HG03025 (cell line): ENCODE measurements around the gene RAC3.
"Not testable (repeated sequence)": the region's sequence is repeated elsewhere in the genome, so short reads cannot be mapped to it uniquely, and the experiment has no call there.

Experiments used
- ATAC-seq: cut with Tn5 transposase; IDR thresholded peaks from one replicate; pipeline ENCODE4 v1.9.1; 2021; ENCODE audit warnings: mild to moderate bottlenecking, moderate library complexity; ENCODE audit not compliant: unreplicated experiment, low FRiP score

RAC3 gene

DNA sequence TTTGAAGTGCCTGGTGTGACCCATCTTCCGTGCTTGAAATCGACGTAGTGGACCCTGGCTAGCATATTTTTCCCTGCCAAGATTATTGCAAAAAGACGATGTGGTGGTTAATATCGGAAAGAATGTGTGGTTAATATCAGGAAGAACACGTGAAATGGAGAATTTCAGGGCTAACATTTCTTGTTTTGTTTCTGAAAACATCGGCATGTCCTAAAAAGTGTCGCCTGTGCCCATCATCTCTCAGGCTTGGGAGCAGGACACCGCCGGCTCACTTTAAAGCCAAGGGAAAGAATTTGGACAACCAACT is 6.4 kb downstream of the RAC3 start:
- ATAC-seq = no peak

DNA sequence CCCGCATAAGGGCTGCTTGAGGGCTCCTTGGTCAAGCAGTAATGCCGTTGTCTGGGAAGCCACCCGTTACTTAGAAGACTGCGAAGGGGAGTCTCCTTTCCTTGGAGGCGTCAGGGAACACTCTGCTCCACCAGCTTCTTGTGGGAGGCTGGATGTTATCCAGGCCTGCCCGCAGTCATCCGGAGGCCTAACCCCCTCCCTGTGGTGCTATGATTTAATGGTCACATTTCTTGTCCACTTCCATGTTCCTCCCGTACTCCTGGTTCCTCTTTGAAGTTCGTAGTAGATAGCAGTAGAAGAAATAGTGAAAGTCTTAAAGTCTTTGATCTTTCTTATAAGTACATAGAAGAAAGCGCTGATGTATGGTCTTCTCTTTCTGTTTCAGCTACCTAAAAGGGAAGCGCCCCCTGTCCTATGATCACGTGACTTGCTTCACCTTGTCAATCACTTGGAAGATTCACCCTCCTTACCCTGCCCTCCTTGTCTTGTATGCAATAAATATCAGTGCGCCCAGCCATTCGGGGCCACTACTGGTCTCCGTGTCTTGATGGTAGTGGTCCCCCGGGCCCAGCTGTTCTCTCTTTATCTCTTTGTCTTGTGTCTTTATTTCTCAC is 7.4 kb downstream of the RAC3 start:
- ATAC-seq = not testable (repeated sequence)

DNA sequence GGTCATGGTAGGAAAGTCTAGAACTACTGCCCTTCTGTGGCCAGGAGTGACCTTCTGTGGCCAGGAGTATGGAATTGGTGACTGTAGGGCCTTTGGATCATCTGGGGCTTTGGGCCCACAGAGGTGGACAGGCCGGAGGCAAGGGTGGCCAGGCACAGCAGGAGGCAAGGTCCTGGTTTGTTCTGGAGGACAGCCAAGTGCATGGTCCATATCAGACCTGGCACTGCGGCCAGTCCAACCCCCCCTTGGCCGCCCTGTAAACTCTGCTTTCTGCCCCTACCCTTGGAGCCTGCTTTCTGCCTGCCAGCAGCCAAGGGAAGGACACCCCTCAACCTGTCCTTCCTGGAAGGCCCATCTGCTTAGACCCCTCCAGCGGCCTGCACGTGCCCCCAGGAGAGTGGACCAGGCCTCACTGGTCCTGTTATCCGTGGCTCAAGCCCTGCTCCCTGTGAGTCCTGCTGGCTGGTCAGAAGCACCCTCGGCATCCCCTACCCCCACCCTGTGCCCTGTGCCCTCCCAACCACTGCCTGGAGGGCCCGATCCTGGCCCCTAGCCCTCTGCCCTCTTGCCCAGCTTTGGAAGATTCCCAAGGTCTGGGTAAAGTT is 8.3 kb downstream of the RAC3 start:
- ATAC-seq = no peak

DNA sequence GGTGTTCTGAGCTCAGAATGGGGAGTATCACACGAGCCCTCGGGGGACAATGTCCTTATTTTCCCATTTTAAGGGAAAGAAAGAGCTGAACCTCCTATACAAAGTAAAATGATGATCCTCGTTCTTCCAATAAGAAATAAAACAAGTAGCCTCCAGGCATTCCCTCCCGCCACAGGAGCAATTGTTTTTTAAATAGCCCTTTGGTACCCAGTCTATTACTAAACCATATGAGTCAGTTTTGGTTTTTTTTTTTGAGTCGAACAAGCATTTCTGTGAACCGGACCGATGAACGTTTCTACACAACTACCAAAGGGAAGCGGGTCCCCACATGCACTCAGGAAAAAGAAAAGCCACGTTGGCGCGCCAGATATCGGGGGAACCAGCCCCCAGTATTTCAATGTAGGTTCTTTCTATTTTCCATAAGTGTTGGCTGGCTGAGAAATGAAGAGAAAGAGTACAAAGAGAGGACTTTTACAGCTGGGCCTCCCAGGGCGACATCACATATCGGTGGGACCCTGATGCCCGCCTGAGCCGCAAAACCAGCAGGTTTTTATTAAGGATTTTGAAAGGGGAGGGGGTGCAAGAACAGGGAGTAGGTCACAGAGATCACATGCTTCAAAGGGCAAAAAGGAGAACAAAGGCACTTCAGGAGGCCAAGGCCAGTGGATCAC is 9.8 kb downstream of the RAC3 start:
- ATAC-seq = no peak

DNA sequence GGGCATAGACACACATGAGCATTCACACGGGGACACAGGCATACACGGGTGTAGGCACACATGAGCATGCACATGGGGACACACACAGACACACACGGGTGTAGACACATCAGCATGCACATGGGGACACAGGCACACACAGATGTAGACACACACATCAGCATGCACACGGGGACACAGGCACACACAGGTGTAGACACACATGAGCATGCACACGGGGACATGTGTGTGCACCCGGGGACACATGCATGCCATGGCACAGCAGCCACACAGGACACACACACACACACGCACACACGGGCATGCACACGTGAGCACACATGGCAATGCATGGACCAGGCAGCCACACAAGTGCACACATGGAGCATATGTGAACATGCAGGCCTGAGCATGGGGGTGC is 11.2 kb downstream of the RAC3 start:
- no peak for ATAC-seq

DNA sequence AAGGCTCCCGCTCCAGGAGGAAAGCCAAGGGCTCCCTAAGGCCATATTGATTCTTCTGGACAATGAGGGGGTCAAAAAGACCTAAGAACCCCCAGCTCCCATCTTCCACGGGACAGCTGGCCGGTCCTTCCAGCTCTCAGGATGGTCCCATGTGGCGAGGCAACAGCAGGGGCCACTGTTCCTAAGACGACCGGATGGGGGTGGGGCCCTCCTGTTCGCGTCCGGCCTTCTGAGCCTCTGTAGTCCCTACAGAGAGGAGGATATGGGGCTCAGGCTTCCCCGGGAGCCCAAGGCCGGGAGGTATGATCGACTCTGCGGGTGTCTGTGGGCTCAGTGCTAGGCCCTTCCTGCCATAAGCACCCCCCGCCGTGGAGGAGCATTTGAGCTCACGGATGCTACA is 12.0 kb downstream of the RAC3 start:
- no peak for ATAC-seq

DNA sequence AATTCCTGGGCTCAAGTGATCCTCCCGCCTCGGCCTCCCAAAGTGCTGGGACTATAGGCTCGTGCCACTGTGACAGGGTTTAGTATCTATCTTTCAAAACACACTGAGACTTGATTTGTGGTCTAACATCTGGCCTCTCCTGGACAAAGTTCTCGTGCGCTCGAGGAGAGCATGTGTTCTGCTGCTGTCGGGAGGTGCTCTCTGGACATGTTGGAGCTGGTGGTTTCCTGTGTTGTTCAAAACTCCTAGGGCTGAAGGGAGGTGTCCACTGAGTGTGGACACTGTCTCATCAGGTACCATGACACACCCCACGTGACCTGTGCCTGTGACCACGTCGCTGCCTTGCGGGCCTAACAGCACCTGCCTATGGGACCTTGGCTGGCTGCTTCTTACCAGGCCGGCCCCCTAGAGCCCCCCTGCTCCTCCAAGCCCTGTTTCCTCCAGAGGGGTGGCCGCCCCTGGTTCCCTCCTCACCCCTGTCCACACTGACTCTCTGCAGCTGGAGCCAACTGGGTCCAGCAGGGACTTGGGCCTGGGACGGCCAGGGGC is 14.5 kb downstream of the RAC3 start:
- no peak for ATAC-seq

DNA sequence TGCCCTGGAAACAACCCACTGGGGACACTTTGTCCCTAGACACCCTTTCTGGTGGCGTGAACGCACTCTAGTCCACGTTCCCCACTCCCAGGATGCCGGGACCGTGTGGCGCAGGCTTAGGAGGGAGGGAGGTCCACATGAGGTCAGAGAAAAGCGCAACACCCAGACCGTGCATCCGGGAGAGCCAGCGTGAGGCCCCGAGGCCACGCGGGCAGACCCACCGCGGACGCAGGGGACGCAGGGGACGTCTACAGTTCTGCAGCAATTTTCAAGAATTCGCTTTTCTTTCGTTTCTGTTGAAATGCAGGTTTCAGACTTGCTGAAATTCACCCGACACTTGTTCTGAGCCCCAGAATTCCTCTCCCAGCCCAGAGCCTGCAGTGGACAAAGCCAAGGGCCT is 15.4 kb downstream of the RAC3 start:
- ATAC-seq = no peak

DNA sequence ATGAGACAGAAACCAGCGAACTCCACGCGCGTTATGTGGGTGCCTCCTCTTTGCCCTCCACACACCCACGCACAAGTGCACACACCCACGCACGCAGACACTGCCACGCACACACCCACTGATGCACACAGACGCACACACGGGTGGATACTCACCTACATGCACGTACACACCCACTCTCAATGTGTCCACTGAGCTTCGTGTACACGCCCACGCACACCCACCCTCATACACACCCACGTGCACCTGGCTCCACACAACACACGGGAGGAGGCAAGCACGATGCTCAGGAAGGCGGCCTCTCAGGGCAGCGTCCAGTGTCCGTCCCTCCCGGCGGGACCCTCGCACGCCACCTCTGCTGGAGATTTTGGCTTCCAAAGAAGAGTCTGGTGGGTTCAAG is 15.9 kb downstream of the RAC3 start:
- no peak for ATAC-seq

DNA sequence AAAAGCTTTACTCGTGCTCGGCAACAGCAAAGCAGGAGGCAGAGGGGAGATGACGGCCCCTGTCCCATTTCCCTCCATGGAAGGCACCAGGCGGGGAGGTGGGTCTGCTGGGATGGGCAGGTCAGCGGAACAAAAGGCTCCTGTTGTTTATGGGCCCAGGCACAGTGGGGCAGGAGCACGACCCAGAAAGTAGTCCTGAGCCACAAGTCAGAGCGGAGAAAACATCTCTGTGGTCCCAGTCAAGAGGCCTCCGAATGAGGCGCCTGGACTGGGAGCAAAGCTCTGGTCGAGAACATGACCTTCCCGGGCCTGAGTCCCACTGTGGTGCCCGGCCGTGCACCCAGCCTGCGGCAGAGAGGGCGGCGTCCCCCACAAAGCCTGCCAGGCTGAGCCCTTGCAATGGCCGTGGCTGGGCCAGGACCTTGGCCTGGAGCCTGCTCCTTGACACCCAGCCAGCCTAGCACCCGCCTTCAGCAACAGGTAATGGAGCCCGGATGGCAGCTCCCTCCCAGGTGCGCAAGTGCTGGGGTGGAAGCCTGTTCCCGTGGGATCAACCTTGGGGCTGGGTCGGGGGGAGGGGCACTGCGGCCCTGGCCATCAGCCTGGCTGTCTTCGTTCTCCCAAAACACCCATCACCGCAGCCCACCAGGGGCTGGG is 16.6 kb downstream of the RAC3 start:
- ATAC-seq = no peak

DNA sequence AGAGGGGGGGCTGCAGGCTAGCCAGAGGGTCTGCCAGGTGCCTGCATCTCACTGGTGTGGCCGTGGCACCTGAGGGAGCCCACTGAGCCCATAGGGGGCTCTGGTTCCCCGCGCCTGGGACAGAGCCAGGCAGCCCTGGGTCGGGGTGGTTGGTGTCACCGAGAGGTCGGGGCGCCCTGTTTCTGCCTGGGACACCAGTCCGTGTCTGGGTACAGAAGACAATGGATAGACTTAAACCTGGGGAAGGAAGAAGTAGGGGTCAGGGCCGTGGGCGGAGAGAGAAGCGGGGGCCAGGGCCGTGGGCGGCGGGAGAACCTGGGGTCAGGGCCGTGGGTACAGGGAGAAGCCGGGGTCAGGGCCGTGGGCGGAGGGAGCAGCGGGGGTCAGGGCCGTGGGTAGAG is 17.1 kb downstream of the RAC3 start:
- no peak for ATAC-seq

DNA sequence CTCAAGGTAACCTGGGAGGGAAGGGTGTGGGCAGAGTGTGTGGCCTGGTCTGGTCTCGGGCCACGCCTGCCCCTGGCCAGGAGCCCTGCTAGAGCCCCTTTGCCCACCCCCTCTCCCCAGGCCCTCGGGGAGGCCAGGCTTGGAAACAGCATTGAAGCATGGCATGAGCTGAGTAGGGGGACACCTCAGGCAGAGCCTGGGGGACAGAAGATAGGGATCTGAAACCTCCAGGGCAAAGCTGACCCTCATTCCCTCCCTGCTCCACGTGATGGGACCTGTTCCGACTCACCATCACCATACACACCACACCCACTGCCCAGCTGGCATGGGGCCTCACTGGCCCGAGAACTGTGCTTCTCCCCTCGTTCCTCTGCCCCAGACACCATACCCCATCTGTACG is 17.6 kb downstream of the RAC3 start:
- ATAC-seq = no peak

DNA sequence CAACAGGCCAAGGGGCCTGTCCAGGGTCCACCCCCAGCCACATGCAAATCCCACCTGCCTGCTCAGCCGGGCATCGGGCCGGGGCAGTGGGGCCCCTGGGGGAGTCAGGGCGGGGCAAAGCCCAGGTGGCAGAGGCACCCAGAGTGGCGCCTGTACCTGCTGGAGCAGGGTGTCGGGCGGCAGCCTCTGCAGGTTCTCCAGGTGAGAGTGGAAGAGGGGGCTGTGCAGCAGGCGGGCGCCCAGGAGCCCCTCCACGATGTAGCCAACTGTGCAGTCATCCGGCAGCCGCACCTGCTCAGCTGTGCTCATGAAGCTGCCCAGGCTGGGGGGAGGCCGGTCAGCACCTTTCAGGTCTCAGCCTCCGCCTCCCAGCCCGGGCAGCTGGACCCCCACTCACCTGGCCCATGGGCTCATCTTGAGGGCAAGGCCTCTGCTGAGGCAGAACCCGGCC is 18.1 kb downstream of the RAC3 start:
- no peak for ATAC-seq

DNA sequence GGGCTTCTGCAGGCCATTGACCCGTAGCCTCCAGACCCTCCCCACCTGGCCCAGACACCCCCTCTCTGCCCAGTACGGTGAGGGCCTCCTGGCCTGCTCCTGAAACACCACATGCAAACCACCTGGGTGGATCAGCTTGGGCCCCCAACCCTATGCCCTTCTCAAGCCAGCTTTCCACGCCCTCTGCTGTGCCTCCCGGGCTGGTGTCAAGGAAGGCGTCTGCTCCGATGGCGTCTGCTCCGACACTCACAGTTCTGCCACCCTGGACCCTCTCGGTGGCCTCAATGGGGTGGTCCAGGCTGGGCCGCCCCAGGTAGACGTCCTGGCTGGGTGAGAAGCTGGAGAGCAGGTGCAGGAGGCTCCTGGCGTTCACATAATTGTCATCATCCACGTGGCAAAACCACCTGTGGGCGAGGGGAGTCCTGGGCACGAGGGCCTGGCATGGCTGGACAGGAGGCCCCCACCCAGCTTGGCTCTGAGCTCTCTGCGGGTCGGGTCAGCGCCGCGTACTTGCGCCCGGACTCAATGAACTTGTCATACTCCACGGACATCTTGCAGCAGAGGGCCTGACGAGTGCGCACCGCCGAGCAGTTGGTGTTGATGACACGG is 18.8 kb downstream of the RAC3 start:
- no peak for ATAC-seq

DNA sequence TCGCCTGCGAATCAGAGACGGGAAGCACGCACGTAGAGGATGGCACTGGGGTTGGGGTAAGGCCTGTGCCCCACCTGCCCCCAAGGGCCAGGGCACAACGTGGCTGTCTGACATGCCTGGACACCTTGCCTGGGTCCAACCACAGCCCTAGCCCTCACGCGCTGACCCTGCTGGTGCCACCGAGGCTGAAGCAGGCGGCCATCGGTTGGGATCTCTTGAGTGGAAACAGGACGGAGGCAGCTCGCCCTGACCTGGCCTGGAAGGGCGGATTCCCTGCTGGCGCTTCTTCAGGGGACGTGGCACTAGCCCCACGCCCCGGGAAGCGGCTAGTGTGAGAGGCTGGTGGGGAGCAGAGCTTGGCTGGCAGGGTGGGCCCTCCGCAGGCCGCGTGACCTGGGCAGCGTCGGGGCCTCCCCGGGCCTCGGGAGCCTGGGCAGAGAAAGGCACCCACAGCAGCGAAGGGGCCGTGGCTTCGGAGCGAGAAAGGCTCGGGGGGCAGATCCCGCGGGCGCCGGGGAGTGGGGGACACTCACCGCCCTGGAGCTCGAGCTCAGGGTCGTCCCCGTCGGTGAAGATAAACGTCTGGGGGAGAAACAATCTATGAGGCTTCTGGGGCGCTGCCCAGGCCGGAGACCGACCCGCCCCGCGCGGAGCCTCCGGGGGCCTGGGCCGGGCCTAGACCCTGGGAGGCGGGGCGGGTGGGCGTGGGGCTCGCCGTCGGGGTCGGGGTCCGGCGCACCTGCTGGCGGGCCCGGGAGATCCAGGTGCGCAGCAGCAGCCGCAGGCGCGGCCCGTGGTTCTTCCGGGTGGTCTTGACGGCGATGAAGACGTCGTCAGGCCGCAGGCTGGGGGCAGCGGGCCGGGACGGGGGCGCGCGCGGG is 19.5 kb downstream of the RAC3 start:
- no peak for ATAC-seq

DNA sequence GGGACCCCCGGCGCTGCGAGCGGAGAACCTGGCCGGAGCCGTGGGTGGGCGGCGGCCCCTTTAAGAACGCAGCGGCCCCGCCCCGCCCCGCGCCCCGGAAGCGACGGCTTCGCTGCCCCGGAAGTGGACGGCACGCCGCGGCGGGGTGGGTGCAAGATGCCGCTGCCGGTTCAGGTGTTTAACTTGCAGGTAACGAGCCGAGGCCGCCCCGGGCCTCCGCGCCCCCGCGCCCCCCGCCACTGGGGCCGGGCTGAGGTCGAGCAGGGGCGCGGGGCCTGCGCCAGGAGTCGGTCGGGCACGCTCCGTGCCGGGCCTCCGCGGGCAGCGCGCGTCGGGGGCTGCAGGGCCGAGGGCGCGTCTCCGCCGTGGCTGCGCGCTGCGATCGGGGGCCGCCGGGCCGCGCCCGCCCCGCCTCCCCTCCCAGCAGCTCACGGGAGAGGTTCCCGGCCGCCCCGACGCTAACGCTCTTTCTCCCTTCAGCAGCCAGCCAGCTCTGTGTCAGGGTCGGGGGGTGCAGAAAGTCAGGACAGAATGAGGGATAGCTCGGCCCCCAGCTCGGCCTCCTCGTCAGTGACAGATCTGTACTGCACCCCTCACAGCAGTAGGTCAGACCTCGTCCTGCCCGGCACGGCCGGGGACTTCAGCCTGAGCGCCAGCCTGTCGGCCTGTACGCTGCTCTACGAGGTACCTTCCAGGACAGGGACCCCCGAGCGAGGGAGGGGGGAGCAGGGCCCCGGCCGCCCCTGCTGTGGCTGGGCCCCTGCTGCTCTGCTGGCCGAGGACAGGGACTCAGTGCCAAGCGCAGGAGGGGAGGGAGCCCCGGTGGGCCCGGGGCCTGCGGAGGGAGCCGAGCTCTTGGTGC is 20.5 kb downstream of the RAC3 start, which contains the start of the genes GPS1 and RFNG:
TSS of gene GPS1 (plus strand) at position 123 of the 862 bp plus-strand sequence. CDS start at position 157, 34 bp downstream.
TSS of gene RFNG (minus strand) at position 36 of the 862 bp plus-strand sequence. CDS start 45 bp downstream, outside the sequence.
- ATAC-seq = no peak

DNA sequence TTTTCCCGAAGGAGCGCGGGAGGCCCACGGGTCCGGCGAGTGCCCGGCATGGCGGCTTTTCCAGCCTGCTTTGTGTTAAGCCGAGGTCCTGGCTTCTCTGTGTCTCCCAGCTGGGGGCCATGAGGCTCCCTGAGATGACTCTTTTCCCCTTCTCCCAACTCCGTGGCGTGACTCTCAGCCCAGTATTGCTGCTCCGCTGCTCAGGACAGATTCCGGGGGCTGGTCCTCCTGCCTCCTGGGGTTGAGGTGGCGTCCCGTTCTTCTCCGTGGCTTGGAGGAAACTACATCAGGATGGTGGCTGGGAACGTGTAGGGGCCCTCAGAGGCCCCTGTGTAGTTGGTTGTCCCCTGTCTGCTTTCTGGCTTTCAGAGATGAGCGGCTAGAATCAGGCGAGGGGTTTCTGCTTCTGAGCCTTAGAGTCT is 21.2 kb downstream of the RAC3 start:
- ATAC-seq = no peak

DNA sequence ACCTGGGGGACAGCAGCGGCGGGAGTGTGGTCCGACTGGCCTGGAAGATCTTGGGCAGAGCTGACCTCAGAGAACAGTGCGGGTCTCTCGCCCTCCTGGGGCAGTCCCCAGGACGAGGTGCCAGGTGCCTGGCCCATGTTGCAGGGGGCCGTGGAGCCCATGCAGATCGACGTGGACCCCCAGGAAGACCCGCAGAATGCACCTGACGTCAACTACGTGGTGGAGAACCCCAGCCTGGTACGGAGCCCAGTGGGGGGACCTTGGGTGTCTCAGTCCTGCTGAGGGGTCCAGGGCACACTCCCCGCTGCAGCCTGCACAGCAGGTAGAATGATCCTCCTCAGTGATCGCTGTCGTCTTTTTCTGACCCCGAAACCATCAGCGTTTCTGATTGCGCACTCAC is 21.7 kb downstream of the RAC3 start:
- no peak for ATAC-seq
